HG02759 (cell line): ENCODE results near the gene PGGHG.

Experiments used
- ATAC-seq: cut with Tn5 transposase; IDR thresholded peaks from one replicate; pipeline ENCODE4 v1.9.1; 2021; ENCODE audit warnings: mild to moderate bottlenecking, moderate library complexity; ENCODE audit not compliant: unreplicated experiment

Gene PGGHG

GRCh38 chr11:268716-269145 is 20.2 kb upstream of the PGGHG start:
- ATAC-seq: peak; percentile 47

- ATAC-seq: peak; percentile 69
These were observed 19.6 kb upstream of the PGGHG start for GRCh38 chr11:269146-269890.

GRCh38 chr11:270451-271318 is 18.2 kb upstream of the PGGHG start:
- no peak for ATAC-seq

GRCh38 chr11:271319-271715 is 17.6 kb upstream of the PGGHG start:
- ATAC-seq: no peak

- ATAC-seq: no peak
These were observed 16.6 kb upstream of the PGGHG start for GRCh38 chr11:272195-272930.

- no peak for ATAC-seq
These were observed 16.1 kb upstream of the PGGHG start for GRCh38 chr11:272931-273198.

- ATAC-seq: no peak
These were observed 12.7 kb upstream of the PGGHG start for GRCh38 chr11:276219-276618.

GRCh38 chr11:278001-278951 is 10.7 kb upstream of the PGGHG start, which contains the start of gene NLRP6:
NLRP6 (plus strand) TSS chr11:278407; CDS start chr11:278570, 163 bp downstream.
- no peak for ATAC-seq

GRCh38 chr11:279040-279965 is 9.6 kb upstream of the PGGHG start:
- ATAC-seq: no peak

GRCh38 chr11:279966-280705 is 8.8 kb upstream of the PGGHG start:
- ATAC-seq: no peak

GRCh38 chr11:280706-281485 is 8.0 kb upstream of the PGGHG start:
- no peak for ATAC-seq

GRCh38 chr11:281486-282161 is 7.3 kb upstream of the PGGHG start:
- ATAC-seq: no peak

- ATAC-seq: no peak
These were observed 6.8 kb upstream of the PGGHG start for GRCh38 chr11:282171-282570.

GRCh38 chr11:282630-283360 is 6.1 kb upstream of the PGGHG start:
- ATAC-seq: no peak

- ATAC-seq: no peak
These were observed 5.4 kb upstream of the PGGHG start for GRCh38 chr11:283405-284104.
